ENCODE results near the gene ZNF37A. TPM values are rescaled to one million over a fixed set of nuclear protein-coding genes. Genes with fewer than 3 reads are reported as not detected.

ZNF37A gene
- total RNA-seq, 4 donors from 2014 or later, result 20.3 to 27.6 (median 24.7) TPM

DNA sequence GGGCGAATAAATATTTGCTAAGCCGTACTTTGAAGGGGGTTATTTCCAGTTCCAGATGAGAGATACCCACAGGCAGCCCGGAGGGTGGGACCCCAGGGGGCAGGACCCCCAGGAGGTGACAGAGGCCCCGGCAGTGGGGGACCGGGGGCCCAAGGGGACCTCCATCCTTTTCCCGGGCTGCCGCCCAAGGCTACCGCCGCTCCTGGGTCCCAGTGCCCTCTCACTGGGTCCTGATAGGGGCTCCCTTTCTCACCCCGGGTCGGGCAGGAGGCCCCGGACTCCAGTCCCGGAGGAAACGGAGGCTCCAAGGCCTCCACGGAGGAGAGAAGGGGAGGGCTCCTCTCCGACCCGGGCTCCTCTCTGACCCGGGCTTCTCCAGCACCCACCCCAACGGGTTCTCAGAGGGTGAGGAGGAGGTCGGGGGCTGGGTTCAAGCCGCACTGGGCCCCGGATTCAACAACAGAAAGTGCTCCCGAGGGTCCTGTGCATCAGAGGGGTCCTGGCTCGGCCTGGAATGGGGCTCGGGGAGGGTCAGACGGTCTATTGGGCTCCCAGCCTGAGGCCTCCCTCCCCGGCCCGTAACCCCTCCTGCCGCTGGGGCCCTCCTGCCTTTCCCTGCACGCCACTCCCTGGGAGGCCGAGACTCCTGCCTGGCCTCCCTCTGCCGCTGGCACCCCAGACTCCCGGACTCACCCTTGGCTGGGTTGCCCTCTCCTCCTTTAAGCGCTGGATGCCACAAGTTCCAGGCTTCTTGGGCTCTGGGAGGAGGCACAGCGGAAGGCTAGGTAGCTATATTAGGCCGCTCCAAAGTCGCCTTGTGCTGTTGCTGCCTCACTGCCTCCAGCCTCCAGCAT, 62.5 kb downstream of the ZNF37A start:
- Histone ChIP-seq H3K27ac (no peak overlapping the region), H3K27me3 (no peaks in the 10 kb centered on the region), H3K4me3 (no peak overlapping the region), H3K36me3 (peaks cover 0 to 13% (median 0%) of the 10 kb centered on the region in 3 donors), H3K9me3 (peaks cover 0 to 63% (median 0%) of the 10 kb centered on the region in 4 donors), H3K4me1 (no peaks in the 10 kb centered on the region)
- 87 to 91% methylated on average over 36 of the region's 37 CpGs for WGBS, 2 donors
- TF ChIP-seq EP300 (IDR thresholded peaks at IDR 0.05) (no peak), POLR2A (IDR thresholded peaks at IDR 0.05) (no peak)
- TF ChIP-seq, protein P1, sequence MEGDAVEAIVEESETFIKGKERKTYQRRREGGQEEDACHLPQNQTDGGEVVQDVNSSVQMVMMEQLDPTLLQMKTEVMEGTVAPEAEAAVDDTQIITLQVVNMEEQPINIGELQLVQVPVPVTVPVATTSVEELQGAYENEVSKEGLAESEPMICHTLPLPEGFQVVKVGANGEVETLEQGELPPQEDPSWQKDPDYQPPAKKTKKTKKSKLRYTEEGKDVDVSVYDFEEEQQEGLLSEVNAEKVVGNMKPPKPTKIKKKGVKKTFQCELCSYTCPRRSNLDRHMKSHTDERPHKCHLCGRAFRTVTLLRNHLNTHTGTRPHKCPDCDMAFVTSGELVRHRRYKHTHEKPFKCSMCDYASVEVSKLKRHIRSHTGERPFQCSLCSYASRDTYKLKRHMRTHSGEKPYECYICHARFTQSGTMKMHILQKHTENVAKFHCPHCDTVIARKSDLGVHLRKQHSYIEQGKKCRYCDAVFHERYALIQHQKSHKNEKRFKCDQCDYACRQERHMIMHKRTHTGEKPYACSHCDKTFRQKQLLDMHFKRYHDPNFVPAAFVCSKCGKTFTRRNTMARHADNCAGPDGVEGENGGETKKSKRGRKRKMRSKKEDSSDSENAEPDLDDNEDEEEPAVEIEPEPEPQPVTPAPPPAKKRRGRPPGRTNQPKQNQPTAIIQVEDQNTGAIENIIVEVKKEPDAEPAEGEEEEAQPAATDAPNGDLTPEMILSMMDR (IDR thresholded peaks at IDR 0.05), result no peak
- DNase-seq (ENCODE audit: low spot score in 2 of 2), result no peak

DNA sequence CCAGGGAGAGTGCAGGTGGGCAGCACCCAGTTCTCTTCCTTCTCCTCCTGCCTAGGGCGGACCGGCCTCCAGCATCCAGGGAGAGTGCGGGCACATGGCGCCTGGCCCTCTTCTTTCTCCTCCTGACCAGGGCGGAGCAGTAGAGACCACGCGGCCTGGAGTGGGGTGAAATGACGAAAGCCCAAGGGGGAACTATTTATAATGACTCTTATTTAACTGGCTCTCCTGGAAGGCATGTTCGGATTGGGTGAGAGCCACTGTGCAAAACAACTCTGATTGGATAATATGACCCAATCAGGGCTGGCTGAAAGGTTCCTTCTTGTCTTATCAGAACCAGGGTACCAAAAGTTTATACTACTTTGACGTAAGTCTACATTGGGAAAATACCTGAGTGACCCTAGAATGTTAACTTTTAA, 63.1 kb downstream of the ZNF37A start:
- DNase-seq (ENCODE audit: low spot score in 2 of 2), result no peak
- no peaks in the 10 kb centered on the region for H3K4me1 ChIP-seq
- H3K9me3 ChIP-seq, result peaks cover 0 to 59% (median 0%) of the 10 kb centered on the region in 4 donors
- WGBS, 2 donors, result 92 to 98% methylated on average over 9 to 10 of the region's 10 CpGs
- H3K36me3 ChIP-seq, result peaks cover 0 to 20% (median 0%) of the 10 kb centered on the region in 3 donors
- H3K27me3 ChIP-seq, result no peaks in the 10 kb centered on the region
- H3K27ac ChIP-seq, result no peak overlapping the region
- TF ChIP-seq, protein P1 (IDR thresholded peaks at IDR 0.05), result no peak
- TF ChIP-seq EP300 (IDR thresholded peaks at IDR 0.05), result no peak
- TF ChIP-seq POLR2A (IDR thresholded peaks at IDR 0.05), result no peak
- no peak overlapping the region for H3K4me3 ChIP-seq

- TF ChIP-seq POLR2A (IDR thresholded peaks at IDR 0.05) (no peak), EP300 (IDR thresholded peaks at IDR 0.05) (no peak)
- TF ChIP-seq, protein P1 (IDR thresholded peaks at IDR 0.05), result no peak
- Histone ChIP-seq H3K27ac (no peak overlapping the region), H3K27me3 (no peaks in the 10 kb centered on the region), H3K4me1 (no peaks in the 10 kb centered on the region), H3K4me3 (no peak overlapping the region), H3K36me3 (peaks cover 0 to 24% (median 0%) of the 10 kb centered on the region in 3 donors), H3K9me3 (peaks cover 0 to 49% (median 0%) of the 10 kb centered on the region in 4 donors)
- 77 to 80% methylated on average over 2 of the region's 2 CpGs for WGBS, 2 donors
- DNase-seq (ENCODE audit: low spot score in 2 of 2), result no peak
These were observed 64.9 kb downstream of the ZNF37A start for GRCh38 chr10:38159004-38159403.

- no peaks in the 10 kb centered on the region for H3K4me1 ChIP-seq
- no peak for DNase-seq (ENCODE audit: low spot score in 2 of 2)
- H3K27ac ChIP-seq, result no peak overlapping the region
- 21 to 31% methylated on average over 1 of the region's 1 CpG for WGBS, 2 donors
- H3K27me3 ChIP-seq, result no peaks in the 10 kb centered on the region
- H3K36me3 ChIP-seq, result peaks cover 0 to 24% (median 0%) of the 10 kb centered on the region in 3 donors
- TF ChIP-seq POLR2A (IDR thresholded peaks at IDR 0.05), result no peak
- TF ChIP-seq, protein P1 (IDR thresholded peaks at IDR 0.05), result no peak
- no peak for TF ChIP-seq EP300 (IDR thresholded peaks at IDR 0.05)
- no peak overlapping the region for H3K4me3 ChIP-seq
- H3K9me3 ChIP-seq, result peaks cover 0 to 20% (median 0%) of the 10 kb centered on the region in 4 donors
These were observed 69.5 kb downstream of the ZNF37A start for GRCh38 chr10:38163617-38164016.

DNA sequence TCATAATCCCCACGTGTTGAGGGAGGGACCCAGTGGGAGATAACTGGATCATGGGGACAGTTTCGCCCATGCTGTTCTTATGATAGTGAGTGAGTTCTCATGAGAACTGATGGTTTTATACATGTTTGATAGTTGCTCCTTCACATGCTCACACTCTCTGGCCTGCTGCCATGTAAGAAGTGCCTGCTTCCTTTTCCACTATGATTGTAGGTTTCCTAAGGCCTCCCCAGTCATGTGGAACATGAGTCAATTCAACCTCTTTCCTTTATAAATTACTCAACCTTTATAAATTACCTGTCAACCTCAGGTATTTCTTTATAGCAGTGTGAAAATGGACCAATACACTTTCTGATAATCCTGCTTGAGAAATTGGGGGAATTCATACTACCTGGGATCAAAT, 80.2 kb downstream of the ZNF37A start:
- Histone ChIP-seq H3K36me3 (no peaks in the 10 kb centered on the region), H3K4me3 (no peak overlapping the region), H3K27me3 (no peaks in the 10 kb centered on the region), H3K27ac (no peak overlapping the region), H3K4me1 (no peaks in the 10 kb centered on the region), H3K9me3 (no peaks in the 10 kb centered on the region)
- 45 to 51% methylated on average over 2 of the region's 2 CpGs for WGBS, 2 donors
- TF ChIP-seq POLR2A (IDR thresholded peaks at IDR 0.05) (no peak), EP300 (IDR thresholded peaks at IDR 0.05) (no peak)
- TF ChIP-seq, protein P1 (IDR thresholded peaks at IDR 0.05), result no peak
- no peak for DNase-seq (ENCODE audit: low spot score in 2 of 2)
